NCI-H1436 treated with DMSO at 0.1 percent for 48 hours (cell line): Measurements from ENCODE around the gene PCDHGB7.
"Not testable (repeated sequence)": the region's sequence is repeated elsewhere in the genome, so short reads cannot be mapped to it uniquely, and the experiment has no call there.

Experiments
- DNase-seq: peaks from one replicate; lab custom pipeline; 2025; lab: John Stamatoyannopoulos, UW

PCDHGB7 gene

GRCh38 chr5:141430332-141431113 is 13.0 kb downstream of the PCDHGB7 start, which contains the start of gene PCDHGA12:
Gene PCDHGA12, plus strand, starts transcription at chr5:141430507. Its CDS starts 253 bp downstream, at chr5:141430760.
- no peak for DNase-seq

- DNase-seq: no peak
These were observed 13.8 kb downstream of the PCDHGB7 start for GRCh38 chr5:141431286-141431685.

GRCh38 chr5:141432308-141432707 is 14.8 kb downstream of the PCDHGB7 start:
- DNase-seq: not testable (repeated sequence)

- not testable (repeated sequence) for DNase-seq
These were observed 15.2 kb downstream of the PCDHGB7 start for GRCh38 chr5:141432726-141433125.

- DNase-seq: no peak
These were observed 16.5 kb downstream of the PCDHGB7 start for GRCh38 chr5:141434006-141434405.

- no peak for DNase-seq
These were observed 19.7 kb downstream of the PCDHGB7 start for GRCh38 chr5:141437221-141437620.

GRCh38 chr5:141439411-141440141 is 22.1 kb downstream of the PCDHGB7 start:
- DNase-seq: no peak

GRCh38 chr5:141440341-141440740 is 22.9 kb downstream of the PCDHGB7 start:
- DNase-seq: no peak

GRCh38 chr5:141441571-141442170 is 24.2 kb downstream of the PCDHGB7 start:
- DNase-seq: no peak

- no peak for DNase-seq
These were observed 47.9 kb downstream of the PCDHGB7 start for GRCh38 chr5:141465351-141465750.
